VCaP (cell line): ENCODE results near the gene EPS8L1.

Experiments used
- H3K27ac ChIP-seq: fragments of 450-650 bp; 2 replicates; pipeline ENCODE4 v1.5.1; 2017
- TF ChIP-seq, protein P1 (sequence below): fragments of 450-650 bp; conservative IDR thresholded peaks from 2 replicates; pipeline ENCODE4 v1.5.1; 2017; ENCODE audit warnings: mild to moderate bottlenecking, moderate library complexity

EPS8L1 gene

DNA sequence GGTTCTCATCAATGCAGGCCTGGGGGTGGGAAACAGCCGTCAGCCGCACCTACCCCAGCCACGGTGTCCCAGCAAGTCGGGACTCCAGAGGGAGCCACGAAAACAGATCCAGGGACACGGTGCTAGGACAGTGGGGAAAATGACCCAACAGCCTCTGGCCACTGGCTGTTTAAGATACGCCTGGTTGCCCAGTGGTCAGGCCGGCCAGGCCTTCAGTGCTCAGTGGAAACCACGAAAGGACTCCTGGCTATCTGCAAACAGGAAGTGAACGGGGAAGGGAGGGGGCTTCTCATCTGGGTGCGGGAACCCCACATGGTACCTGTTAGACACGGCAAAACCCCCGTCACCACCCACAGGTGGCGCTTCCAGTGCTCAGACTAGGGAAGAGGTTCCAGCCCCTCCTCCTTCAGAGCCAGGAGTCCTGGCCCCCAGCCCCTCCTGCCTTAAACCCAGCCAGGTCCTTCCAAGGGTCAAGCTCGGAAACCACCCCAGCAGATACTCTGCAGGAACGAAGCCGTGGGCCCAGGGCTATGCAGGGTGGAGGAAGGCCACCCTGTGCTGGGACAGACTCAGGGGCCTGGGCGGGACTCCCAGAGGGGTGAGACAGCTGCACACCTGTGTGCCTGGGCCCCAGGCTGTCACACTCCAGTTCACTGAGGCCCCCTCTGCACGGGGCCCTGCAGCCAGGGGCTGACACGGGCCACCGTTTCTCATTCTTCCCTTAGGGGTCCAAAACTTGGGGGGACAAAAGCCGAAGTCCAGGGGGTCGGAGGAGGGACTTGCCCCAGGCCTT, 37.3 kb downstream of the EPS8L1 start:
- TF ChIP-seq, protein P1, sequence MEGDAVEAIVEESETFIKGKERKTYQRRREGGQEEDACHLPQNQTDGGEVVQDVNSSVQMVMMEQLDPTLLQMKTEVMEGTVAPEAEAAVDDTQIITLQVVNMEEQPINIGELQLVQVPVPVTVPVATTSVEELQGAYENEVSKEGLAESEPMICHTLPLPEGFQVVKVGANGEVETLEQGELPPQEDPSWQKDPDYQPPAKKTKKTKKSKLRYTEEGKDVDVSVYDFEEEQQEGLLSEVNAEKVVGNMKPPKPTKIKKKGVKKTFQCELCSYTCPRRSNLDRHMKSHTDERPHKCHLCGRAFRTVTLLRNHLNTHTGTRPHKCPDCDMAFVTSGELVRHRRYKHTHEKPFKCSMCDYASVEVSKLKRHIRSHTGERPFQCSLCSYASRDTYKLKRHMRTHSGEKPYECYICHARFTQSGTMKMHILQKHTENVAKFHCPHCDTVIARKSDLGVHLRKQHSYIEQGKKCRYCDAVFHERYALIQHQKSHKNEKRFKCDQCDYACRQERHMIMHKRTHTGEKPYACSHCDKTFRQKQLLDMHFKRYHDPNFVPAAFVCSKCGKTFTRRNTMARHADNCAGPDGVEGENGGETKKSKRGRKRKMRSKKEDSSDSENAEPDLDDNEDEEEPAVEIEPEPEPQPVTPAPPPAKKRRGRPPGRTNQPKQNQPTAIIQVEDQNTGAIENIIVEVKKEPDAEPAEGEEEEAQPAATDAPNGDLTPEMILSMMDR, result no peak
- no peak overlapping the region for H3K27ac ChIP-seq

DNA sequence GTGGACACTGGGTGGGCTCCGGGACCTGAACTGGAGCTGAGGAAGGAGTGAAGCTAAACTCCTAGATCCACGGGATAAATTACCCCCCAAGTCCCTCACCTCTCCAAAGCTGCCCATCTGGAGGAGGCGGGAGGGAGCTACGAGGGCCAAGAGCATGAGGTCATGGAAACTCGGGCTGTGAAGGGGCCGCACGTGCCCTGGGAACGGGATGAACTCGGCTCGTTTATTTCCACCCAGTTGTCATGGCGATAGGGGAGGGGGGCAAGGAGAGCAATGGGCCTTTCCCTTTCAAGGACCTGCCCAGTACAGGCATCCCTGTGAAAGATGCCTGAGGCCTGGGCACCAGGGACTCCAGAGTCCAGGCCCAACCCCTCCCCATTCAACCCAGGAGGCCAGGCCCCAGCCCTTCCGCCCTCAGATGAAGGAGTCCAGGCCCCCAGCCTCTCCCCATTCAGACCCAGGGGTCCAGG, 37.9 kb downstream of the EPS8L1 start:
- TF ChIP-seq, protein P1, result no peak

GRCh38 chr19:55114566-55115145, 39.0 kb downstream of the EPS8L1 start:
- TF ChIP-seq, protein P1, result no peak
- H3K27ac ChIP-seq, result peak overlapping the region; percentile 86; the same call in 1 of the 2 replicates

More for the DNA sequence above, 37.9 kb downstream of the EPS8L1 start:
- H3K27ac ChIP-seq, result no peak overlapping the region

DNA sequence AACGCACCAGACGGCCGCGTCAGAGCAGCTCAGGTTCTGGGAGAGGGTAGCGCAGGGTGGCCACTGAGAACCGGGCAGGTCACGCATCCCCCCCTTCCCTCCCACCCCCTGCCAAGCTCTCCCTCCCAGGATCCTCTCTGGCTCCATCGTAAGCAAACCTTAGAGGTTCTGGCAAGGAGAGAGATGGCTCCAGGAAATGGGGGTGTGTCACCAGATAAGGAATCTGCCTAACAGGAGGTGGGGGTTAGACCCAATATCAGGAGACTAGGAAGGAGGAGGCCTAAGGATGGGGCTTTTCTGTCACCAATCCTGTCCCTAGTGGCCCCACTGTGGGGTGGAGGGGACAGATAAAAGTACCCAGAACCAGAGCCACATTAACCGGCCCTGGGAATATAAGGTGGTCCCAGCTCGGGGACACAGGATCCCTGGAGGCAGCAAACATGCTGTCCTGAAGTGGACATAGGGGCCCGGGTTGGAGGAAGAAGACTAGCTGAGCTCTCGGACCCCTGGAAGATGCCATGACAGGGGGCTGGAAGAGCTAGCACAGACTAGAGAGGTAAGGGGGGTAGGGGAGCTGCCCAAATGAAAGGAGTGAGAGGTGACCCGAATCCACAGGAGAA, 39.9 kb downstream of the EPS8L1 start:
- H3K27ac ChIP-seq, result peak overlapping the region; percentile 86
- TF ChIP-seq, protein P1, result no peak

DNA sequence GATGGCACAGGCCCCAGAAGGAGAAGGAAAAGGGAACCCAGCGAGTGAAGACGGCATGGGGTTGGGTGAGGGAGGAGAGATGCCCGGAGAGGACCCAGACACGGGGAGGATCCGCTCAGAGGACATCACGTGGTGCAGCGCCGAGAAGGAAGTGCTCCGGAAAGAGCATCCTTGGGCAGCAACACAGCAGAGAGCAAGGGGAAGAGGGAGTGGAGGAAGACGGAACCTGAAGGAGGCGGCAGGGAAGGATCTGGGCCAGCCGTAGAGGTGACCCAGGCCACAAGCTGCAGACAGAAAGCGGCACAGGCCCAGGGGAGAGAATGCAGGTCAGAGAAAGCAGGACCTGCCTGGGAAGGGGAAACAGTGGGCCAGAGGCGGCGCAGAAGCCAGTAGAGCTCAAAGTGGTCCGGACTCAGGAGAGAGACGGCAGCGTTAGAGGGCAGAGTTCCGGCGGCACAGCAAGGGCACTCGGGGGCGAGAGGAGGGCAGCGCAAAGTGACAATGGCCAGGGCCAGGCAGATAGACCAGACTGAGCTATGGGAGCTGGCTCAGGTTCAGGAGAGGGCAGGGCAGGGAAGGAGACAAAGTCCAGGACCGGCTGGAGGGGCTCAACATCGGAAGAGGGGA, 40.7 kb downstream of the EPS8L1 start:
- TF ChIP-seq, protein P1, result no peak
- H3K27ac ChIP-seq, result peak overlapping the region; percentile 86

GRCh38 chr19:55116859-55117662, 41.4 kb downstream of the EPS8L1 start, which contains the start of gene PPP1R12C:
TSS of gene PPP1R12C (minus strand) at chr19:55117637. CDS start at chr19:55117543, 94 bp downstream.
- TF ChIP-seq, protein P1, result no peak
- H3K27ac ChIP-seq, result peak within 1 kb of the TSS; percentile 86
